ENCODE data around the gene MUC2.

DNA sequence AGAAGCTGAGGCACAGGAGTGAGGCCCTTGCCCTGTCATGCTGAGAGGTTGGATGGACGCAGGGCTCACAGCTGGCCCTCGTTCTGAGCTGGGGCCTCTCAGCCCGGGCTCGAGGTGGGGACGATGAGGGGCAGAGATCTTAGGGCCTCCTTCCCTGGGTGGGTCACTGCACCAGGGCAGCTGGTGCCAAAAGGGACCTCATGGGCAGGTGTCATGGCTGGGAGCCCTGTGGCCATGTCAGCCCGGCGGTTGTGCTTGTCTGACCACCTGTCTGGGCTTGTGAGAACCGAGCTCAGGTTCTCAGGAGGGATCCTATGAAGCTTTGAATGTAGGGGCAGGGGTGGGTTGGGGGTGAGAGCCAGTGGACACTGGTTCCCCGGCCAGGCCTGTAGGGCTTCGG, 36.3 kb upstream of the MUC2 start:
- TF ChIP-seq, protein P1, sequence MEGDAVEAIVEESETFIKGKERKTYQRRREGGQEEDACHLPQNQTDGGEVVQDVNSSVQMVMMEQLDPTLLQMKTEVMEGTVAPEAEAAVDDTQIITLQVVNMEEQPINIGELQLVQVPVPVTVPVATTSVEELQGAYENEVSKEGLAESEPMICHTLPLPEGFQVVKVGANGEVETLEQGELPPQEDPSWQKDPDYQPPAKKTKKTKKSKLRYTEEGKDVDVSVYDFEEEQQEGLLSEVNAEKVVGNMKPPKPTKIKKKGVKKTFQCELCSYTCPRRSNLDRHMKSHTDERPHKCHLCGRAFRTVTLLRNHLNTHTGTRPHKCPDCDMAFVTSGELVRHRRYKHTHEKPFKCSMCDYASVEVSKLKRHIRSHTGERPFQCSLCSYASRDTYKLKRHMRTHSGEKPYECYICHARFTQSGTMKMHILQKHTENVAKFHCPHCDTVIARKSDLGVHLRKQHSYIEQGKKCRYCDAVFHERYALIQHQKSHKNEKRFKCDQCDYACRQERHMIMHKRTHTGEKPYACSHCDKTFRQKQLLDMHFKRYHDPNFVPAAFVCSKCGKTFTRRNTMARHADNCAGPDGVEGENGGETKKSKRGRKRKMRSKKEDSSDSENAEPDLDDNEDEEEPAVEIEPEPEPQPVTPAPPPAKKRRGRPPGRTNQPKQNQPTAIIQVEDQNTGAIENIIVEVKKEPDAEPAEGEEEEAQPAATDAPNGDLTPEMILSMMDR (IDR thresholded peaks at IDR 0.05), result no peak
- no peak for TF ChIP-seq EP300 (IDR thresholded peaks at IDR 0.05)
- no peak for TF ChIP-seq POLR2AphosphoS5 (IDR thresholded peaks at IDR 0.05)
